Activated CD8-positive, alpha-beta T cell treated with anti-CD3 and anti-CD28 coated beads for 36 hours (primary cell): ENCODE measurements around the gene ALG5. TPM values are rescaled to one million over a fixed set of nuclear protein-coding genes. Genes with fewer than 3 reads are reported as not detected.

ENCODE experiments used
- ATAC-seq: fragments of 200-7000 bp; cut with Tn5 transposase; one replicate; pipeline ENCODE4 v1.10.0; 2021; ENCODE audit warnings: mild to moderate bottlenecking, moderate library complexity
- CTCF ChIA-PET: fragments of 350-600 bp; sonication (Branson Sonifier 250); formaldehyde crosslinking; loops from one replicate; lab custom pipeline; 2021; ENCODE audit warnings: antibody characterized with exemption; lab: Charles Lee
- POLR2A ChIA-PET: fragments of 350-600 bp; sonication (Branson Sonifier 250); formaldehyde crosslinking; loops from one replicate; lab custom pipeline; 2021; ENCODE audit warnings: antibody characterized with exemption; lab: Charles Lee
- DNase-seq: peaks from one replicate; pipeline ENCODE4 v3.0.0-alpha.2; 2020
- H3K27ac Mint-ChIP-seq: one replicate; pipeline ENCODE4 v1.8.0; 2021; ENCODE audit warnings: mild to moderate bottlenecking, mixed read lengths
- H3K27me3 Mint-ChIP-seq: one replicate; pipeline ENCODE4 v1.8.0; 2021; ENCODE audit warnings: mixed read lengths
- H3K36me3 Mint-ChIP-seq: one replicate; pipeline ENCODE4 v1.8.0; 2021; ENCODE audit warnings: low read depth, mixed read lengths
- H3K4me1 Mint-ChIP-seq: one replicate; pipeline ENCODE4 v1.8.0; 2021; ENCODE audit warnings: low read depth, mixed read lengths
- H3K4me3 Mint-ChIP-seq: one replicate; pipeline ENCODE4 v1.8.0; 2021; ENCODE audit warnings: mild to moderate bottlenecking, moderate library complexity, mixed read lengths
- H3K9me3 Mint-ChIP-seq: one replicate; pipeline ENCODE4 v1.8.0; 2021; ENCODE audit warnings: mixed read lengths
- CTCF ChIP-seq: fragments of 200-600 bp; IDR thresholded peaks from one replicate; pipeline ENCODE4 v1.8.0; 2022; ENCODE audit warnings: antibody characterized with exemption, mild to moderate bottlenecking
- intact Hi-C: fragments of 100-400 bp; cut with micrococcal nuclease; formaldehyde crosslinking; loops from one replicate; pipeline ENCODE4 v1.10.0; 2022
- total RNA-seq, 2 experiments: library from RNA; stranded (reverse); gene quantifications; one replicate each; pipeline ENCODE4 v1.2.3, GENCODE V29; 2021

The ALG5 gene
- total RNA-seq, 2 experiments from 2014 or later: 25.5 to 26.8 TPM

- no peak for TF ChIP-seq CTCF
- ATAC-seq (no peak), DNase-seq (no peak)
- Mint-ChIP-seq H3K27ac (no peak overlapping the region), H3K36me3 (no peaks in the 10 kb centered on the region), H3K9me3 (no peaks in the 10 kb centered on the region), H3K27me3 (peaks cover 46% of the 10 kb centered on the region), H3K4me3 (no peak overlapping the region), H3K4me1 (peaks cover 5% of the 10 kb centered on the region)
- intact Hi-C loops: no loop called here
- POLR2A ChIA-PET: no interaction called here
- CTCF ChIA-PET: no interaction called here
Observed at GRCh38 chr13:36915896-36916640, 83.1 kb downstream of the ALG5 start.

- POLR2A ChIA-PET: no interaction called here
Observed at GRCh38 chr13:36915106-36915505, 84.0 kb downstream of the ALG5 start.

GRCh38 chr13:36914648-36915047 is 84.5 kb downstream of the ALG5 start:
- no peak overlapping the region for H3K27ac Mint-ChIP-seq
- H3K27me3 Mint-ChIP-seq: peaks cover 44% of the 10 kb centered on the region
- H3K4me3 Mint-ChIP-seq: no peak overlapping the region
- no peaks in the 10 kb centered on the region for H3K36me3 Mint-ChIP-seq
- no peak for ATAC-seq
- H3K9me3 Mint-ChIP-seq: no peaks in the 10 kb centered on the region
- no peak for DNase-seq
- ChIA-PET POLR2A (no interaction called here), CTCF (no interaction called here)
- intact Hi-C loops: no loop called here
- TF ChIP-seq CTCF: no peak
- peaks cover 5% of the 10 kb centered on the region for H3K4me1 Mint-ChIP-seq

More at GRCh38 chr13:36915106-36915505, 84.0 kb downstream of the ALG5 start:
- CTCF ChIA-PET: no interaction called here
- Mint-ChIP-seq H3K4me3 (no peak overlapping the region), H3K27me3 (peaks cover 46% of the 10 kb centered on the region), H3K4me1 (peaks cover 5% of the 10 kb centered on the region), H3K27ac (no peak overlapping the region), H3K36me3 (no peaks in the 10 kb centered on the region), H3K9me3 (no peaks in the 10 kb centered on the region)
- no peak for ATAC-seq
- intact Hi-C loops: no loop called here
- no peak for TF ChIP-seq CTCF
- DNase-seq: no peak

GRCh38 chr13:36913463-36913862 is 85.7 kb downstream of the ALG5 start:
- ChIA-PET POLR2A (no interaction called here), CTCF (interaction anchor here (1.2 kb wide), 1 partner anchor 32 kb away, joined by 3 read pairs; no protein-coding TSS in a partner anchor)
- Mint-ChIP-seq H3K27ac (no peak overlapping the region), H3K4me3 (no peak overlapping the region), H3K27me3 (peaks cover 35% of the 10 kb centered on the region), H3K9me3 (no peaks in the 10 kb centered on the region), H3K4me1 (no peaks in the 10 kb centered on the region), H3K36me3 (no peaks in the 10 kb centered on the region)
- DNase-seq (no peak), ATAC-seq (no peak)
- intact Hi-C loops: no loop called here
- no peak for TF ChIP-seq CTCF

GRCh38 chr13:36912973-36913372 is 86.2 kb downstream of the ALG5 start:
- no peak for DNase-seq
- H3K27ac Mint-ChIP-seq: no peak overlapping the region
- H3K4me3 Mint-ChIP-seq: no peak overlapping the region
- CTCF ChIA-PET: interaction anchor here (1.2 kb wide), 1 partner anchor 31 kb away, joined by 3 read pairs; no protein-coding TSS in a partner anchor
- no peak for ATAC-seq
- no peaks in the 10 kb centered on the region for H3K9me3 Mint-ChIP-seq
- H3K36me3 Mint-ChIP-seq: no peaks in the 10 kb centered on the region
- H3K27me3 Mint-ChIP-seq: peaks cover 31% of the 10 kb centered on the region
- TF ChIP-seq CTCF: no peak
- H3K4me1 Mint-ChIP-seq: no peaks in the 10 kb centered on the region
- intact Hi-C loops: no loop called here
- POLR2A ChIA-PET: no interaction called here
